NT2/D1 (cell line): ENCODE results near the gene UNC5B.

ENCODE experiments used
- SUZ12 ChIP-seq: IDR thresholded peaks from 2 replicates; pipeline ENCODE4 v1.6.1; 2011; ENCODE audit not compliant: insufficient read length, insufficient read depth; ENCODE audit errors: extremely low read depth
- ZNF274 ChIP-seq: IDR thresholded peaks from 2 replicates; pipeline ENCODE4 v1.6.1; 2011; ENCODE audit warnings: mild to moderate bottlenecking, low read depth, low read length

DNA sequence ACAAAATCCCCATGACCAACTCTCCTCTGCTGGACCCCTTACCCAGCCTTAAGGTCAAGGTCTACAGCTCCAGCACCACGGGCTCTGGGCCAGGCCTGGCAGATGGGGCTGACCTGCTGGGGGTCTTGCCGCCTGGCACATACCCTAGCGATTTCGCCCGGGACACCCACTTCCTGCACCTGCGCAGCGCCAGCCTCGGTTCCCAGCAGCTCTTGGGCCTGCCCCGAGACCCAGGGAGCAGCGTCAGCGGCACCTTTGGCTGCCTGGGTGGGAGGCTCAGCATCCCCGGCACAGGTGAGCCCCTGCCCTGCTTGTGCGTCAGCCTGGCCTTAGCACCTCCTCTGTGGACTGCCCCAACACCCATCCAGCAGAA lies 79.1 kb downstream of the UNC5B start:
- TF ChIP-seq ZNF274 (no peak), SUZ12 (no peak)
